ENCODE measurements around the gene PRKD2. TPM values are rescaled to one million over a fixed set of nuclear protein-coding genes. Genes with fewer than 3 reads are reported as not detected.

Gene PRKD2
- total RNA-seq, 4 donors from 2014 or later = 21.0 to 36.1 (median 30.2) TPM

DNA sequence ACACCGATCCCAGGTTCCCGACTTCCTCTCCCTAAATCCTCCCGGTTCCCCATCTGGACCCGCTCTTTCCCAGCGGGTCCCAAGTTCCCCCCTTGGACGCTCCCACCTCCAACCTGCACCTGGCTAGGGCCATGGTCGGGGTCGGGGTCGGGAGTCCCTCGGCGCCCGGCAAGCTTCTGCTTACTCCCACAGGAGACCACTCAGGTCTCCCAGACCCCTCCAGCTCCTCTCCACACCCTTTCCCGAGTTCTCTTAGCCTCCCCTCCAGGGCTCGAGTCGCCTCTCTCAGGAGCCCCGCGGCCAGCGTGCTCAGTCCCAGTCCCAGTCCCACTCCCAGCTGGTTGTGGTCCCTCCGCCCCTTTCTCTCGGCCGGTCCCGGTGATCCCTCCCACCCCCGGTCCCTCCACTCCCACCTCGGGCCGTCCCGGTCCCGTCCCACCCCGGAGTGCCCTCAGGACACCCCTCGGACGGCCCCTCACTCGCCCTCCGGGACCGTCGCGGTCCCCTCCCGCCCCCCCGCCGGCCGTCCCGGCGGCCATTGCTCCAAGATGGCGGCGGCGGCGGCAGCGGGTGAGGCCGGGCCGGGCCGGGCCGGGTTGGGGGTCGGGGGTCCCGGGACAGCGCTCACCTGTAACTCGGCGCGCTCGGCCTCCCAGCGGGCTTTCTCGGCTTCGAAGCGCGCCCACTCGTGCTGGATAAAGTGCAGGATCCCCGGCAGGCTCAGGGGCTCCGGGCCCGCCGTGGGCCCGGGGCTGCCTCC, 28.8 kb upstream of the PRKD2 start, which contains the start of gene FKRP:
Gene FKRP, plus strand, starts transcription at position 537 of the 760 bp plus-strand sequence. CDS start 9,394 bp downstream, outside the sequence.
- DNase-seq (ENCODE audit: low spot score in 2 of 2) = no peak
- 0 to 2% methylated on average over 33 to 36 of the region's 68 CpGs for WGBS, 2 donors
- H3K27me3 ChIP-seq = no peaks in the 10 kb centered on the region
- H3K4me3 ChIP-seq = peak within 1 kb of the TSS; percentile 95 to 99 (median 96)
- peaks cover 4 to 58% (median 44%) of the 10 kb centered on the region in 4 donors for H3K4me1 ChIP-seq
- TF ChIP-seq POLR2A (IDR thresholded peaks at IDR 0.05) = no peak
- TF ChIP-seq EP300 (IDR thresholded peaks at IDR 0.05) = no peak
- TF ChIP-seq, protein P1, sequence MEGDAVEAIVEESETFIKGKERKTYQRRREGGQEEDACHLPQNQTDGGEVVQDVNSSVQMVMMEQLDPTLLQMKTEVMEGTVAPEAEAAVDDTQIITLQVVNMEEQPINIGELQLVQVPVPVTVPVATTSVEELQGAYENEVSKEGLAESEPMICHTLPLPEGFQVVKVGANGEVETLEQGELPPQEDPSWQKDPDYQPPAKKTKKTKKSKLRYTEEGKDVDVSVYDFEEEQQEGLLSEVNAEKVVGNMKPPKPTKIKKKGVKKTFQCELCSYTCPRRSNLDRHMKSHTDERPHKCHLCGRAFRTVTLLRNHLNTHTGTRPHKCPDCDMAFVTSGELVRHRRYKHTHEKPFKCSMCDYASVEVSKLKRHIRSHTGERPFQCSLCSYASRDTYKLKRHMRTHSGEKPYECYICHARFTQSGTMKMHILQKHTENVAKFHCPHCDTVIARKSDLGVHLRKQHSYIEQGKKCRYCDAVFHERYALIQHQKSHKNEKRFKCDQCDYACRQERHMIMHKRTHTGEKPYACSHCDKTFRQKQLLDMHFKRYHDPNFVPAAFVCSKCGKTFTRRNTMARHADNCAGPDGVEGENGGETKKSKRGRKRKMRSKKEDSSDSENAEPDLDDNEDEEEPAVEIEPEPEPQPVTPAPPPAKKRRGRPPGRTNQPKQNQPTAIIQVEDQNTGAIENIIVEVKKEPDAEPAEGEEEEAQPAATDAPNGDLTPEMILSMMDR (IDR thresholded peaks at IDR 0.05) = no peak
- H3K36me3 ChIP-seq = peaks cover 0 to 26% (median 0%) of the 10 kb centered on the region in 3 donors
- H3K9me3 ChIP-seq = no peaks in the 10 kb centered on the region
- H3K27ac ChIP-seq = peak within 1 kb of the TSS; percentile 95 to 98 (median 98)

DNA sequence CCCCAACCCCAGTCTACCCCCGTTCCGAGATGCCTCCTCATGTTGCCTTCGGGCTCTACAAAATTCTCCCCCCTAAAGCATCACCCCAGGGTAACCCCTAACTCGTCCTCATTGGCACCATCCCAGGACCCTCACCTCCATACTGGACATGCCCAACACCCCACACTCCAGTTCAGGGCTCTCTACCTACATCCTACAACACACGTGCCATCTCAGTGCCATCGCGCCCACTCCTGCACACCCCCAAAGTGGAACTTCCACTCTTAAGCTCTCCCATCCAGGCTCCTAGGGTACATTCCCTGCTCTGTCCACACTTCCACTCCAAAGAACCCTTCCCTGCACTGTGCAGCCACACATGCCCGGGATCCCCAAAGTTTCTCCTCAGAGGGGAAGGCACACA, 28.1 kb upstream of the PRKD2 start:
- Histone ChIP-seq H3K36me3 (peaks cover 0 to 19% (median 0%) of the 10 kb centered on the region in 3 donors), H3K27ac (peak overlapping the region in 3 of 4 donors; percentile 4 to 98 (median 97)), H3K9me3 (no peaks in the 10 kb centered on the region), H3K4me3 (peak overlapping the region; percentile 95 to 99 (median 96)), H3K4me1 (peaks cover 4 to 65% (median 47%) of the 10 kb centered on the region in 4 donors), H3K27me3 (no peaks in the 10 kb centered on the region)
- DNase-seq (ENCODE audit: low spot score in 2 of 2) = no peak
- WGBS, 2 donors = 13 to 16% methylated on average over 8 of the region's 8 CpGs
- TF ChIP-seq, protein P1 (IDR thresholded peaks at IDR 0.05) = no peak
- TF ChIP-seq POLR2A (IDR thresholded peaks at IDR 0.05) = no peak
- no peak for TF ChIP-seq EP300 (IDR thresholded peaks at IDR 0.05)

GRCh38 chr19:46744005-46744691, 27.2 kb upstream of the PRKD2 start:
- no peak for DNase-seq (ENCODE audit: low spot score in 2 of 2)
- Histone ChIP-seq H3K36me3 (peaks cover 0 to 12% (median 0%) of the 10 kb centered on the region in 3 donors), H3K27me3 (no peaks in the 10 kb centered on the region), H3K27ac (peak overlapping the region in 2 of 4 donors; percentile 83 to 98), H3K4me3 (peak overlapping the region in 1 of 4 donors; percentile 95), H3K9me3 (no peaks in the 10 kb centered on the region), H3K4me1 (peaks cover 4 to 74% (median 55%) of the 10 kb centered on the region in 4 donors)
- TF ChIP-seq, protein P1 (IDR thresholded peaks at IDR 0.05) = no peak
- TF ChIP-seq POLR2A (IDR thresholded peaks at IDR 0.05) = no peak
- TF ChIP-seq EP300 (IDR thresholded peaks at IDR 0.05) = no peak
- WGBS, 2 donors = 76 to 84% methylated on average over 12 of the region's 12 CpGs

- H3K4me3 ChIP-seq = no peak overlapping the region
- H3K4me1 ChIP-seq = peaks cover 4 to 85% (median 56%) of the 10 kb centered on the region in 4 donors
- WGBS, 2 donors = 39 to 43% methylated on average over 4 of the region's 4 CpGs
- no peaks in the 10 kb centered on the region for H3K27me3 ChIP-seq
- H3K27ac ChIP-seq = peak overlapping the region in 3 of 4 donors; percentile 14 to 98 (median 83)
- H3K36me3 ChIP-seq = peaks cover 0 to 8% (median under 1%) of the 10 kb centered on the region in 3 donors
- H3K9me3 ChIP-seq = no peaks in the 10 kb centered on the region
- TF ChIP-seq, protein P1 (IDR thresholded peaks at IDR 0.05) = no peak
- TF ChIP-seq EP300 (IDR thresholded peaks at IDR 0.05) = no peak
- no peak for TF ChIP-seq POLR2A (IDR thresholded peaks at IDR 0.05)
- DNase-seq (ENCODE audit: low spot score in 2 of 2) = no peak
Observed at GRCh38 chr19:46742926-46743480, 26.1 kb upstream of the PRKD2 start.

Data from tibial nerve (tissue), 4 donors.